NT2/D1 (cell line): ENCODE data around the gene PFN3.

ENCODE experiments used
- YY1 ChIP-seq: IDR thresholded peaks from 2 replicates; pipeline ENCODE4 v1.6.1; 2011; ENCODE audit not compliant: insufficient read length, insufficient read depth
- ZNF274 ChIP-seq: IDR thresholded peaks from 2 replicates; pipeline ENCODE4 v1.6.1; 2011; ENCODE audit warnings: mild to moderate bottlenecking, low read depth, low read length

DNA sequence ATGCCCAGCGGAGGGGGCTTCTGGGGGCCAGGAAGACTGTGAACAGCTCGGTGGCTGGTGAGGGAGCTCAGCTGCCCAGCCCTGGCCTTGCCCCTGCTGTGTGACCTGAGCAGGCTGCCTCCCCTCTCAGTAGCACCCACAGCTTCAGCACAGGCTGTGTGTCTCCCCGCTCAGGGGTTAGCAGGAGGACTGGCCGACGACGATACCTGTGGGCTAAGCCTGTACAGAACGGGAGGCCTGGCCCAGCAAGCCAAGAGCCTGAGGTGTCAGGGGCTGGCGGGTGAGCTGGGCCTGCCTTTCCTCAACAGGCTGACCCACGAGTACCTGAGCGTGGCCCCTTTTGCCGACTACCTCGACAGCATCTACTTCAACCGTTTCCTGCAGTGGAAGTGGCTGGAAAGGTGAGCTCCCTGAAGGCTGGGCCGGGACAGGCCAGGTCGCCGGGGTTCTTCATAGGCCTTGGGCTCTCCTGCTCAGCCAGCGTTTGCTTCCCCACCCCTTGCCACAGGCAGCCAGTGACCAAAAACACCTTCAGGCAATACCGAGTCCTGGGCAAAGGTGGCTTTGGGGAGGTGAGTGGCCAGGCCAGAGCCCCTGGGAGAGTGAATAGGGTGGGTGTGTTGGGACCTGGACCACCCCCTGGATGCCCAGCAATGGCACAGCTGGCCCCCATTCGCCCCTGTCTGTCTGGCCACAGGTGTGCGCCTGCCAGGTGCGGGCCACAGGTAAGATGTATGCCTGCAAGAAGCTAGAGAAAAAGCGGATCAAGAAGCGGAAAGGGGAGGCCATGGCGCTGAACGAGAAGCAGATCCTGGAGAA is 32.6 kb upstream of the PFN3 start:
- TF ChIP-seq YY1, result no peak
- TF ChIP-seq ZNF274, result no peak
